HG02852 (cell line): ENCODE results near the gene POLRMT.

ENCODE experiments used
- ATAC-seq: cut with Tn5 transposase; IDR thresholded peaks from one replicate; pipeline ENCODE4 v1.9.1; 2021; ENCODE audit warnings: mild to moderate bottlenecking, moderate library complexity; ENCODE audit not compliant: unreplicated experiment

POLRMT gene

DNA sequence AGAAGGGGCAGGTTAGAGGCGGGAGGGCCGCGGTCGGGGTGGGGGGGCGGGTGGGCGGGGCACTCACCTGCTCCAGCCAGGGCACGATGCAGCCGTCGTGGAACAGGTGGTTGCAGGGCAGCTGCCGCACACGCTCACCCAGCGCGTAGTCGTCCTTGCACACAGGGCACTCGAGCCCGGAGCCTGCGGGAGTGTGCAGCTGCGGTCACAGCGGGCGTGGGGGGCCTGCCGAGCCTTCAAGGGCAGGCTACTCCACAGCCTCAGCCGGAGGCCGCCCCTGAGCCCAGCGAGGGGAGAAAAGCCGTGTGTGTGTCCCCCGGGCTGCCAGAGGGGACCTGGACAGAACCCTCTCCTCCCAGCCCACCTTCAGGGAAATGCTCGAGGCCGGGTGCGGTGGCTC, 15.0 kb upstream of the POLRMT start:
- no peak for ATAC-seq

DNA sequence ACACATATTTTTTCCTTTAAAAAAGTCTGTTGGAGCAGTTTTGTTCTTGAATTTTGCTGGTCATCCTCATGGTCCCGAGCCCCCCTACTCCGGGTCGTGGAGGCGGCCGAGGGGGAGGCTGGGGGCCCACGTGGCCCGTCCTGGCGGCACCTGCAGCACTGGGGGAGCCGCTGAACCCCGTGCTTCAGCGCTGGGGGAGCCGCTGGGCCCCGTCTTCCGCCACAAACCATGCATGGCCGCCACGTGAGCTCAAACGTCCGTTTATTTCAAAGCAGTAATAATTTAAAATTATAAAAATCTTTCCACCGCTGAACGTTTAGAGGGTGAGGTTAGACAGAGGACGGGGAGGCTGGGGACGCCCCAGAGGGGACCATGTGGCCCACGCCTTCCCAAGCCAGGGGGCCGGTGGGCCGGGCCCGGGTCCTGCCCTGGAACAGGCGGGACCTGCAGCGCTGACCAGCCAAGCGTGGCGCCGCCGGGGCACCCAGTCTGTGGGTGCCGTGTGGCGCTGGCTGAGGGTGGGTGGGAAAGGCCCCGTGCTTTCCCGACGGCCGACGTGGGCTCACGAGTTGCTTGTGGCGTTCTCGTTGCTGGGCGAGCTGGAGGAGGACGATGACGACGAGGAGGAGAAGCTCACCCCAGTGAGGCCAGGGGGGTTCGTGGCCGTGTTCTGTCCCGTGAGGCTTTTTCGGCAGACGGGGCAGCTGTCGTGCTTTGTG, 14.4 kb upstream of the POLRMT start:
- ATAC-seq = no peak

DNA sequence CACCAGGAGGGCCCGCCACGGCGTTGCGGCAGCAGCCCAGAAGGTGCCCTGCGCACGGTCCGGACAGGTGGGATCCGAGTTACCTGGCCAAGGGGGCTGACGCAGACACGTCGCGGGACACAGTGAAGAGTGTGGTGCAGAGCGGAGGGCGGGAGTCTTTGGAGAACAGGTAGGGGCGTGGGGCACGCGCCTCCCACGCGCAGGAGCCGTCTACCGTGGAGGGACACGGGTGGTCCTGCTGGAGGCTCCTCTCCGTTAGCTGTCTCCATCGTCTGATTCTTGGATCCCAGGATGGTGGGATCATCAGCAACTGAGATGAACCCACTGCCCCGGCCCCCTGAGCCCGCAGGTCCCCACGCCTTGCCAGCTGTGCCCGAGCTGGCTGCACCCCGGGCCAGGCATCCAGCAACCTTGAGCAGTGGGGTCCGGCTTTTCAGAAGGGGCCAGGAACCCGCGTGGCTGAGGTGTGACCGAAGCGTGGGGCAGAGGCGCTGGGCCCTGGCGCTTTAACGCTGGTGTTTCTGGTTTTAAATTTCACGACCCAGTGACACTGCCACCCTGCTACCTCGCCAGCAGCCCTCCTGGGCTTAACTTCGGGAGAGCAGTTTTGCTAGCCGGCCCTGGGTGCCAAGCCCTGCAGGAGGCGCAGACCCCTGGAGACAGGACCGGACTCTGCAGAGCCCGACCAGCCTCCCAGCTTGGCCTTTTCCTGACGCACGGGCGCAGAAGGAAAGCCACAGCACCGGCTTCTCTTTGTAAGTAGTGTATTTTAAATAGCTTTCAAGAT, 13.6 kb upstream of the POLRMT start:
- no peak for ATAC-seq

- ATAC-seq = no peak
These were observed 12.8 kb upstream of the POLRMT start for GRCh38 chr19:645912-646778.

DNA sequence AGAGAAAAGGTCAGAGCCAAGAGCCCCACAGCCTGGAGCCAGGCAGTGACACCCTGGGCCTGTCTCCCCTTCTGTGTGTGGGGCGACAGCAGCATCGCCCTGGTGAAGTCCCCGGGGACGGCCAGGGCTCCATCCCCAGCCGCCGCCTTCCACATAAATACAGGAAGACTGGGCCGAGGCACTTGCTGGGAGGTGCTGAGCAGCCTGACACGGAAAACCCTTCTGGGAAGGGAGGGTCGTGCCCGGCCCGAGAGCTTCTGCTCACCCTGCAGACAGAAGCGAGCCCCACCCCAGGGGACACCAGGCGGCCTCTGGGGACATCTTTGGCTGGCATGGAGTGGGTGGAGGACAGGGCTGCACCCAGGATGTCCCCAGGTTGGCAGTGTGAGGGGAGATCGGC, 11.5 kb upstream of the POLRMT start:
- ATAC-seq = no peak

DNA sequence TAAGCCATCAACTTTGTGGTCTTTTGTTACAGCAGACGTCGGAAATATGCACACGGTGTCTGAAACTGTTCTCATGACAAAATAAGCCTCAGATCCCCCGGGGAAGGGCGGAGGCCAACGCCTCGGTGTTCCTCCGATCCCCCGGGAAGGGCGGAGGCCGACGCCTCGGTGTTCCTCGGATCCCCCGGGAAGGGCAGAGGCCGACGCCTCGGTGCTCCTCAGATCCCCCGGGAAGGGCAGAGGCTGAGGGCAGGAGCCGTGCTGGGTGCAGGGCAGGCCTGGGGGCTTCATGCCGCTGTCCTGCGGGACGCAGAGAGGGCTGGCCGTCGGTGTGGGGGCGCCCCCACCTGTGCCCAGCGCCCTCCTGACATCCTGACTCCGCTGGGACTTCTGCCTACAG, 11.0 kb upstream of the POLRMT start:
- no peak for ATAC-seq

DNA sequence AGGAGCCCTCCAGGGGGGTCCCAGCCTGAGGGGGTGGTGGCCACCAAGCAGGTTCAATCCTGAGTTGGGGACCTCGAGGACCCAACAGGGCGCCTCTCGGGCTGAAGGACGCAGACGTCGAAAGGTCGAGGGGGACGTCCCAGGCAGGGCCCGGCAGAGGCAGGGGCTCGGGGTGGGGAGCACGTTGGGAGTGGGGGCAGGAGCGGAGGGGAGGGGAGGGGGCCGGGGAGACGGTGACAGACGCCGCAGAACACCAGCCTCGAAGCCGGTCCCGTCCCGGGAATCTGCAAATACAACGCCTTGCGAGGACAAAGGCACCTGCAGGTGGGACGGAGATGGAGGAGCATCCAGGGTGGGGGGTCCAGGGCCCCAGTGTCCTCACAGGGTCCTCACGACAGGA, 10.4 kb upstream of the POLRMT start:
- no peak for ATAC-seq

DNA sequence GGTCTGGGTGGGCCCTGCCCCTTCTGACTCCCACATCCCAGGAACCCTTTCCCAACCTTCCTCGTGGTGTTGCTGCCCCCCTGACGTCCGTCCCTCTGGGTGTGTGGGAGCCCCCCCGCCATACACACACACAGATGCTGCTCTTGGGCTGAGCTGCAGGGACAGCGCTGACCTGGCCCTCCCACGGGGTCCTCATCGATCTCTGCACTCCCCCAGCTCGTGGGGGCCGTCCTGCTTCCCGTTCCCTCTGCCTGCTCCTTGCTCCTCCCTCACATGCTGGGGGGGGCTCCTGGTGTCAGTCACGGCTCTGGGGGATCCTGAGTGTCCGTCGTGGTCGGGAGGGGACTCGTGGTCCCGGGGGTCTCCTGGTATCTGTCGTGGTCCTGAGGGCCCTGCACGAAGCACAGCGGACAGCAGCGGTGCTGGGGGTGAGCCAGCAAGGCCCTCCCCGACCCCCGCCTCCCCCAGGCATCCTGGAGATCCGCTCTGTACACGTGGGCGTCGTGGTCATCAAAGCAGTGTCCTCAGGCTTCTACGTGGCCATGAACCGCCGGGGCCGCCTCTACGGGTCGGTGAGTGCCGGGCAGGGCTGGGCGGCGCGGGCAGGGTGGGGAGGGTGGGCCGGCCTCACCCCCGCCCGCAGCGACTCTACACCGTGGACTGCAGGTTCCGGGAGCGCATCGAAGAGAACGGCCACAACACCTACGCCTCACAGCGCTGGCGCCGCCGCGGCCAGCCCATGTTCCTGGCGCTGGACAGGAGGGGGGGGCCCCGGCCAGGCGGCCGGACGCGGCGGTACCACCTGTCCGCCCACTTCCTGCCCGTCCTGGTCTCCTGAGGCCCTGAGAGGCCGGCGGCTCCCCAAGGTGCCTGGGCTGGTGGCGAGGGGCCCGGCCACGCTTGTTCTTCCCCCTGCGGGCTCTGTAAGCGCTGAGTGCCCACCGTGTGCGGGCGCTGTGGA, 9.7 kb upstream of the POLRMT start:
- ATAC-seq = no peak

DNA sequence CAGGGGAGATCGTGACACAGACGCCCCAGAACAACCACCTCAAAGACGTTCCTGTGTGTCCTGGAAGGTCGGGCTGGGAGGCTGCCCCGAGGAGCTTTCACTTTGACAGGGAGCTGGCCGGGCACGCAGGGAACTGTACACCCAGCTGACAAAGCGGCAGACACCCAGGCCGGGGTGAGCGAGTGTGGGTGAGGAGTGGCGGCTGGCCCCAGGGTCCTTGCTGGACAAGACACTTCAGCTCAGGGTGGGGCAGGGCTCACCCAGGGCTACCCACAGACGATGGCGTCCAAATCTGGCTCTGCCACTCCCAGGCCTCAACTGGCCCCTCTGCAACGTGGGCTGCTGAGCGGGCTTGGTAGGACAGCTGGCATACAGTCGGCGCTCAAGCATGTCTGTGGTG, 8.4 kb upstream of the POLRMT start:
- ATAC-seq = no peak

DNA sequence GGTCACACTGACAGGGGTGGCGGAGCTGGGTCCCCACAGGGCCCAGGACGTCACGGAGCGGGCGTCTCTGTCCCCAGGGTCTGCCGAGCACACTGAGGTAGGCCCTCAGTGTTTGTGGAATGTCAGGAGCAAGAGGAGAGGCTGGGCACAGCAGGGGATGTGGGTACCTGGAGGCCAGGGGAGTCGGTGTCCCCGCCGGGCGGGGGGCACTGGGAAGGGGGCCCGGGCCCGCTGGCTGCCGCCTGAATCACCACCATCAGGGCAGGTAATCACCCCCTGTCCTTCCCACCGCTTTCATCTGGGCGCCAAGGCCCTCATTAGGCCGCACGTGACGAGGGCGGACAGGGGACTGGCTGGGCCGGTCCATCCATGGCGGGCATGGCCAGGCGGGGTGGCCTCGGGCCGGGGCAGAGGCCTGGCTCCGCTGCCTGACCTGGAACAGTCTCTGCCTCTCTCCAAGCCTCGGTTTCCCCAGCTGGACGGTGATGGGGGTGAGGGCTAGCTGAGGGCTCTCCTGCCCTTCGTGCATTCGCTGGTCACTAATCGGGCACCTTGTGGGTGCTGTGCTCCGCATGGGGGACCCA, 7.4 kb upstream of the POLRMT start:
- no peak for ATAC-seq

GRCh38 chr19:640161-640558, 6.8 kb upstream of the POLRMT start:
- ATAC-seq = no peak

GRCh38 chr19:639253-640160, 6.2 kb upstream of the POLRMT start, which contains the start of gene FGF22:
FGF22 (plus strand) TSS chr19:639879; CDS start chr19:639926, 47 bp downstream.
- ATAC-seq = peak; percentile 51

GRCh38 chr19:638906-639252, 5.5 kb upstream of the POLRMT start:
- no peak for ATAC-seq

GRCh38 chr19:634975-635652, 1.8 kb upstream of the POLRMT start:
- ATAC-seq = no peak

- no peak for ATAC-seq
These were observed 676 bp upstream of the POLRMT start for GRCh38 chr19:633786-634639.

DNA sequence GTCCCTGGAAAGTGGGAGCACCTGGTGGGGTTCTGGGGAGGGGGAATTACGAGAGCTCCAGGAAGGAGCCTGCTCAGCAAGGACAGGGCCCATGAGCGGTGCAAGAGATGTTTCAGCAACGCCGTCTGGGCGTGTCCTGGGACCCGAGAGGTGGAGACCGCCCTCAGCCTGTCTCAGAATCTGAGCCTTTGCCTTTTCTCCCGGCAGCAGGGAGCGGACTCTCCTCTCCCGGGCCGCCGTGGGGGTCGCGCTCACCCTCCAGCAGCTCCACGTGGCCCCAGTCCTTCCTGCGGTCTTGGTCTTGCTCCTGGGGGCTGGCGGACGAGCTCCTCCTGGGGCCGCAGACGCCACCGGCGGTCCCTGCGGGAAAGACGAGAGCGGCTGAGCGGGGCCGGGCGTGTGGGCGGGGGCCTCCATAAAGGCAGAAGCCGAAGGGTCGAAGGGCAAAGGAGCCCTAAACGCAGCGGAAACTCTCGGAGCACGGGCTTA, 714 bp downstream of the POLRMT start:
- ATAC-seq = peak; percentile 18

GRCh38 chr19:629961-630714, 3.2 kb downstream of the POLRMT start:
- ATAC-seq = no peak
